HG03280 (cell line): Measurements from ENCODE around the gene MPP3.

ENCODE experiments used
- ATAC-seq: cut with Tn5 transposase; IDR thresholded peaks from one replicate; pipeline ENCODE4 v1.9.1; 2021; ENCODE audit warnings: mild to moderate bottlenecking, moderate library complexity; ENCODE audit not compliant: unreplicated experiment

MPP3 gene

GRCh38 chr17:43834106-43834505 lies 1.2 kb upstream of the MPP3 start:
- no peak for ATAC-seq

- no peak for ATAC-seq
Measured at GRCh38 chr17:43832168-43832975, 574 bp downstream of the MPP3 start.

- no peak for ATAC-seq
Measured at GRCh38 chr17:43831633-43832032, 1.3 kb downstream of the MPP3 start.

GRCh38 chr17:43830510-43831140 lies 2.3 kb downstream of the MPP3 start:
- ATAC-seq: no peak

- ATAC-seq: no peak
Measured at GRCh38 chr17:43829738-43830137, 3.2 kb downstream of the MPP3 start.

GRCh38 chr17:43827596-43827995 lies 5.3 kb downstream of the MPP3 start:
- ATAC-seq: no peak

- no peak for ATAC-seq
Measured at GRCh38 chr17:43826206-43826605, 6.7 kb downstream of the MPP3 start.

GRCh38 chr17:43825567-43825966 lies 7.4 kb downstream of the MPP3 start:
- ATAC-seq: no peak

GRCh38 chr17:43823350-43824084 lies 9.4 kb downstream of the MPP3 start:
- no peak for ATAC-seq

GRCh38 chr17:43822570-43823190 lies 10.3 kb downstream of the MPP3 start:
- ATAC-seq: no peak

GRCh38 chr17:43820759-43821158 lies 12.2 kb downstream of the MPP3 start:
- no peak for ATAC-seq

GRCh38 chr17:43818966-43819365 lies 14.0 kb downstream of the MPP3 start:
- ATAC-seq: no peak

GRCh38 chr17:43817826-43818225 lies 15.1 kb downstream of the MPP3 start:
- no peak for ATAC-seq

GRCh38 chr17:43816336-43817320 lies 16.3 kb downstream of the MPP3 start:
- no peak for ATAC-seq

GRCh38 chr17:43814714-43815113 lies 18.2 kb downstream of the MPP3 start:
- no peak for ATAC-seq

- ATAC-seq: no peak
Measured at GRCh38 chr17:43814026-43814425, 18.9 kb downstream of the MPP3 start.

GRCh38 chr17:43813386-43813785 lies 19.6 kb downstream of the MPP3 start:
- no peak for ATAC-seq

GRCh38 chr17:43812396-43813265 lies 20.3 kb downstream of the MPP3 start:
- no peak for ATAC-seq

GRCh38 chr17:43810823-43811222 lies 22.1 kb downstream of the MPP3 start:
- no peak for ATAC-seq
